ENCODE data around the gene CTH. TPM values are rescaled to one million over a fixed set of nuclear protein-coding genes. Genes with fewer than 3 reads are reported as not detected.

The CTH gene
- total RNA-seq, 2 donors from 2014 or later: 19.1 to 26.2 TPM

- Histone ChIP-seq H3K27ac (ENCODE audit: low read depth, low read length) (no peak overlapping the region), H3K9me3 (ENCODE audit: control insufficient read depth, low read length) (no peaks in the 10 kb centered on the region), H3K4me3 (ENCODE audit: low read length) (no peak overlapping the region), H3K36me3 (ENCODE audit: control insufficient read depth, insufficient read depth, low read length) (peaks cover 62% of the 10 kb centered on the region), H3K27me3 (ENCODE audit: control insufficient read depth, insufficient read depth, low read length, poor library complexity, severe bottlenecking) (no peaks in the 10 kb centered on the region), H3K4me1 (ENCODE audit: control insufficient read depth, insufficient read depth, low read length) (no peaks in the 10 kb centered on the region), H3K9ac (ENCODE audit: extremely low read depth, low read length, poor library complexity, severe bottlenecking) (no peak overlapping the region)
- H3K36me3 Mint-ChIP-seq (ENCODE audit: low read depth): peaks cover 60% of the 10 kb centered on the region
- TF ChIP-seq CTCF (conservative IDR thresholded peaks at IDR 0.05): no peak
- DNase-seq: no peak
- no peaks in the 10 kb centered on the region for H3K9me3 Mint-ChIP-seq
- 91 to 97% methylated on average over 3 of the region's 3 CpGs for WGBS, 2 experiments (ENCODE audit: insufficient coverage in 1 of 2, insufficient read length in 1 of 2)
- H3K27me3 Mint-ChIP-seq (ENCODE audit: insufficient read depth): no peaks in the 10 kb centered on the region
- no peak overlapping the region for H3K4me3 Mint-ChIP-seq
- H3K4me1 Mint-ChIP-seq: no peaks in the 10 kb centered on the region
- no peak overlapping the region for H3K27ac Mint-ChIP-seq
Measured at GRCh38 chr1:70431874-70432273, 20.8 kb downstream of the CTH start.

- Mint-ChIP-seq H3K4me1 (no peaks in the 10 kb centered on the region), H3K4me3 (no peak overlapping the region), H3K36me3 (ENCODE audit: low read depth) (peaks cover 59% of the 10 kb centered on the region), H3K27ac (no peak overlapping the region), H3K27me3 (ENCODE audit: insufficient read depth) (no peaks in the 10 kb centered on the region), H3K9me3 (no peaks in the 10 kb centered on the region)
- TF ChIP-seq CTCF (conservative IDR thresholded peaks at IDR 0.05): no peak
- Histone ChIP-seq H3K4me1 (ENCODE audit: control insufficient read depth, insufficient read depth, low read length) (no peaks in the 10 kb centered on the region), H3K9me3 (ENCODE audit: control insufficient read depth, low read length) (no peaks in the 10 kb centered on the region), H3K36me3 (ENCODE audit: control insufficient read depth, insufficient read depth, low read length) (peaks cover 70% of the 10 kb centered on the region), H3K9ac (ENCODE audit: extremely low read depth, low read length, poor library complexity, severe bottlenecking) (no peak overlapping the region), H3K27me3 (ENCODE audit: control insufficient read depth, insufficient read depth, low read length, poor library complexity, severe bottlenecking) (no peaks in the 10 kb centered on the region), H3K27ac (ENCODE audit: low read depth, low read length) (no peak overlapping the region), H3K4me3 (ENCODE audit: low read length) (no peak overlapping the region)
- no peak for DNase-seq
- WGBS, 2 experiments (ENCODE audit: insufficient coverage in 1 of 2, insufficient read length in 1 of 2): 92% methylated on average over 1 of the region's 1 CpG; no CpG with 5 or more reads in 1 of the 2 experiments
Measured at GRCh38 chr1:70434253-70434859, 23.3 kb downstream of the CTH start.

GRCh38 chr1:70436622-70437251, 25.7 kb downstream of the CTH start:
- Mint-ChIP-seq H3K9me3 (no peaks in the 10 kb centered on the region), H3K4me1 (peaks cover 10% of the 10 kb centered on the region), H3K36me3 (ENCODE audit: low read depth) (peaks cover 51% of the 10 kb centered on the region), H3K4me3 (no peak overlapping the region), H3K27me3 (ENCODE audit: insufficient read depth) (no peaks in the 10 kb centered on the region), H3K27ac (no peak overlapping the region)
- peak; percentile 60 for TF ChIP-seq CTCF (conservative IDR thresholded peaks at IDR 0.05)
- Histone ChIP-seq H3K4me3 (ENCODE audit: low read length) (no peak overlapping the region), H3K27me3 (ENCODE audit: control insufficient read depth, insufficient read depth, low read length, poor library complexity, severe bottlenecking) (no peaks in the 10 kb centered on the region), H3K36me3 (ENCODE audit: control insufficient read depth, insufficient read depth, low read length) (peaks cover 65% of the 10 kb centered on the region), H3K27ac (ENCODE audit: low read depth, low read length) (no peak overlapping the region), H3K4me1 (ENCODE audit: control insufficient read depth, insufficient read depth, low read length) (no peaks in the 10 kb centered on the region), H3K9me3 (ENCODE audit: control insufficient read depth, low read length) (no peaks in the 10 kb centered on the region), H3K9ac (ENCODE audit: extremely low read depth, low read length, poor library complexity, severe bottlenecking) (no peak overlapping the region)
- no peak for DNase-seq
- 92 to 98% methylated on average over 5 to 6 of the region's 6 CpGs for WGBS, 2 experiments (ENCODE audit: insufficient coverage in 1 of 2, insufficient read length in 1 of 2)
